ENCODE results near the gene UBE2Q2. TPM values are rescaled to one million over a fixed set of nuclear protein-coding genes. Genes with fewer than 3 reads are reported as not detected.

UBE2Q2 gene
- total RNA-seq, 1 donor from 2014 or later = 37.0 TPM

GRCh38 chr15:75921732-75922703, 78.8 kb downstream of the UBE2Q2 start:
- intact Hi-C loops (cut with micrococcal nuclease) = no loop called here

GRCh38 chr15:75923756-75924155, 80.5 kb downstream of the UBE2Q2 start:
- intact Hi-C loops (cut with micrococcal nuclease) = no loop called here

- intact Hi-C loops (cut with micrococcal nuclease) = no loop called here
These were observed 81.3 kb downstream of the UBE2Q2 start for GRCh38 chr15:75924576-75924975.

- intact Hi-C loops (cut with micrococcal nuclease) = no loop called here
These were observed 82.2 kb downstream of the UBE2Q2 start for GRCh38 chr15:75925440-75925839.

- intact Hi-C loops (cut with micrococcal nuclease) = no loop called here
These were observed 83.7 kb downstream of the UBE2Q2 start for GRCh38 chr15:75926931-75927330.

GRCh38 chr15:75927601-75928000, 84.4 kb downstream of the UBE2Q2 start:
- intact Hi-C loops (cut with micrococcal nuclease) = no loop called here

GRCh38 chr15:75928680-75929608, 85.7 kb downstream of the UBE2Q2 start:
- intact Hi-C loops (cut with micrococcal nuclease) = no loop called here

- intact Hi-C loops (cut with micrococcal nuclease) = no loop called here
These were observed 86.7 kb downstream of the UBE2Q2 start for GRCh38 chr15:75929799-75930565.

GRCh38 chr15:75930866-75931265, 87.6 kb downstream of the UBE2Q2 start:
- intact Hi-C loops (cut with micrococcal nuclease) = no loop called here

GRCh38 chr15:75942464-75942863, 99.2 kb downstream of the UBE2Q2 start:
- intact Hi-C loops (cut with micrococcal nuclease) = no loop called here

GRCh38 chr15:75943246-75943645, 100.0 kb downstream of the UBE2Q2 start:
- intact Hi-C loops (cut with micrococcal nuclease) = no loop called here

GRCh38 chr15:75943713-75944215, 100.5 kb downstream of the UBE2Q2 start:
- intact Hi-C loops (cut with micrococcal nuclease) = no loop called here

- intact Hi-C loops (cut with micrococcal nuclease) = no loop called here
These were observed 102.7 kb downstream of the UBE2Q2 start for GRCh38 chr15:75945953-75946352.

- intact Hi-C loops (cut with micrococcal nuclease) = no loop called here
These were observed 103.8 kb downstream of the UBE2Q2 start for GRCh38 chr15:75947092-75947491.

- intact Hi-C loops (cut with micrococcal nuclease) = no loop called here
These were observed 105.6 kb downstream of the UBE2Q2 start for GRCh38 chr15:75948761-75949296.

Other genes with a start within 250 kb of the UBE2Q2 start
- 39.6 and 43.0 TPM in 2 replicates for gene SNUPN, start 217.7 kb upstream of the UBE2Q2 start, total RNA-seq
- 84.3 and 89.4 TPM in 2 replicates for gene IMP3, start 203.2 kb upstream of the UBE2Q2 start, total RNA-seq
- gene SNX33, start 195.5 kb upstream of the UBE2Q2 start, total RNA-seq = 1.3 and 1.5 TPM in 2 replicates
- not detected in 2 replicates for gene CSPG4, start 130.6 kb upstream of the UBE2Q2 start, total RNA-seq
- 34.5 and 38.8 TPM in 2 replicates for gene FBXO22, start 60.4 kb downstream of the UBE2Q2 start, total RNA-seq
- gene NRG4, start 169.0 kb downstream of the UBE2Q2 start, total RNA-seq = not detected in 2 replicates
- gene TMEM266, start 216.5 kb downstream of the UBE2Q2 start, total RNA-seq = not detected in 2 replicates

Data from T-helper 2 cell treated with Interferon-gamma antibody and Interleukin-4, amounts not matched to agents 100 ng/mL and 5 ng/mL, for 36 hours (primary cell).